ENCODE data around the gene TRPM3. TPM values are rescaled to one million over a fixed set of nuclear protein-coding genes. Genes with fewer than 3 reads are reported as not detected.

TRPM3 gene
- total RNA-seq, 4 donors from 2014 or later: 2.4 to 11.1 (median 5.6) TPM

GRCh38 chr9:70802206-70802605 is 319.2 kb downstream of the TRPM3 start:
- TF ChIP-seq POLR2A (IDR thresholded peaks at IDR 0.05) (no peak), CTCF (IDR thresholded peaks at IDR 0.05) (no peak)
- Histone ChIP-seq H3K4me1 (no peaks in the 10 kb centered on the region), H3K4me3 (replicated peaks in 1 of 3) (no peak overlapping the region), H3K27me3 (no peaks in the 10 kb centered on the region), H3K9me3 (no peaks in the 10 kb centered on the region), H3K36me3 (no peaks in the 10 kb centered on the region), H3K27ac (no peak overlapping the region)
- no peak for DNase-seq
- WGBS, 2 donors: 20 to 69% methylated on average over 1 of the region's 1 CpG
- intact Hi-C loops (cut with DNase I): no loop called here

- no peak overlapping the region for H3K4me3 ChIP-seq (replicated peaks in 1 of 3)
- TF ChIP-seq POLR2A (IDR thresholded peaks at IDR 0.05) (no peak), CTCF (IDR thresholded peaks at IDR 0.05) (no peak)
- no peak overlapping the region for H3K27ac ChIP-seq
- H3K36me3 ChIP-seq: no peaks in the 10 kb centered on the region
- H3K4me1 ChIP-seq: no peaks in the 10 kb centered on the region
- intact Hi-C loops (cut with DNase I): no loop called here
- H3K27me3 ChIP-seq: no peaks in the 10 kb centered on the region
- 70 to 74% methylated on average over 4 of the region's 4 CpGs for WGBS, 2 donors
- H3K9me3 ChIP-seq: no peaks in the 10 kb centered on the region
- no peak for DNase-seq
Measured at GRCh38 chr9:70801181-70801829, 320.1 kb downstream of the TRPM3 start.

- no peak overlapping the region for H3K4me3 ChIP-seq (replicated peaks in 1 of 3)
- intact Hi-C loops (cut with DNase I): no loop called here
- TF ChIP-seq POLR2A (IDR thresholded peaks at IDR 0.05): no peak
- TF ChIP-seq CTCF (IDR thresholded peaks at IDR 0.05): no peak
- DNase-seq: no peak
- WGBS, 2 donors: 90 to 92% methylated on average over 6 of the region's 6 CpGs
- H3K9me3 ChIP-seq: no peaks in the 10 kb centered on the region
- no peaks in the 10 kb centered on the region for H3K27me3 ChIP-seq
- no peaks in the 10 kb centered on the region for H3K4me1 ChIP-seq
- no peak overlapping the region for H3K27ac ChIP-seq
- no peaks in the 10 kb centered on the region for H3K36me3 ChIP-seq
Measured at GRCh38 chr9:70798018-70798417, 323.4 kb downstream of the TRPM3 start.

- DNase-seq: no peak
- Histone ChIP-seq H3K4me1 (no peaks in the 10 kb centered on the region), H3K4me3 (replicated peaks in 1 of 3) (no peak overlapping the region), H3K27ac (no peak overlapping the region), H3K27me3 (no peaks in the 10 kb centered on the region), H3K9me3 (no peaks in the 10 kb centered on the region), H3K36me3 (no peaks in the 10 kb centered on the region)
- intact Hi-C loops (cut with DNase I): no loop called here
- WGBS, 2 donors: 82 to 92% methylated on average over 2 of the region's 2 CpGs
- TF ChIP-seq POLR2A (IDR thresholded peaks at IDR 0.05): no peak
- no peak for TF ChIP-seq CTCF (IDR thresholded peaks at IDR 0.05)
Measured at GRCh38 chr9:70795841-70796240, 325.6 kb downstream of the TRPM3 start.

GRCh38 chr9:70792796-70793195 is 328.6 kb downstream of the TRPM3 start:
- WGBS, 2 donors: 91 to 92% methylated on average over 1 of the region's 1 CpG
- Histone ChIP-seq H3K27ac (no peak overlapping the region), H3K4me3 (replicated peaks in 1 of 3) (no peak overlapping the region), H3K9me3 (no peaks in the 10 kb centered on the region), H3K4me1 (no peaks in the 10 kb centered on the region), H3K27me3 (no peaks in the 10 kb centered on the region), H3K36me3 (no peaks in the 10 kb centered on the region)
- no peak for DNase-seq
- TF ChIP-seq POLR2A (IDR thresholded peaks at IDR 0.05) (no peak), CTCF (IDR thresholded peaks at IDR 0.05) (no peak)
- intact Hi-C loops (cut with DNase I): no loop called here
